Esophagus squamous epithelium (tissue), 5 donors: ENCODE results near the gene STON1. TPM values are rescaled to one million over a fixed set of nuclear protein-coding genes. Genes with fewer than 3 reads are reported as not detected.
A peak's percentile ranks its signal among the peaks of the same experiment; 100 is the strongest.

Source experiments
- DNase-seq: peaks from one replicate; lab custom pipeline; 2025; lab: John Stamatoyannopoulos, UW
- H3K27ac ChIP-seq, 4 donors: fragments of 200-600 bp; sonication (generic); one replicate each; pipeline ENCODE4 v1.5.1; 2016 to 2019; ENCODE audit warnings: mild to moderate bottlenecking in 1 of 4
- H3K27me3 ChIP-seq, 4 donors: fragments of 200-600 bp; sonication (generic); 1 replicate in 3 of 4; 2 replicates in 1 of 4; pipeline versions ENCODE4 v1.5.1 to v1.6.0; 2017 to 2021; ENCODE audit warnings: antibody characterized with exemption in 1 of 4
- H3K36me3 ChIP-seq, 3 donors: fragments of 200-600 bp; sonication (generic); one replicate each; pipeline ENCODE4 v1.5.1; 2016 to 2019
- H3K4me1 ChIP-seq, 3 donors: fragments of 200-600 bp; sonication (generic); one replicate each; pipeline ENCODE4 v1.5.1; 2017 to 2019
- H3K4me3 ChIP-seq, 4 donors: fragments of 200-600 bp; sonication (generic); 1 replicate in 3 of 4; 2 replicates in 1 of 4; pipeline ENCODE4 v1.5.1; 2016 to 2019; ENCODE audit warnings: mild to moderate bottlenecking in 2 of 4, moderate library complexity in 1 of 4
- H3K9me3 ChIP-seq, 3 donors: fragments of 200-600 bp; sonication (generic); one replicate each; pipeline ENCODE4 v1.5.1; 2016 to 2019
- POLR2A ChIP-seq, 4 donors: fragments of 450-650 bp; IDR thresholded peaks; one replicate each; pipeline ENCODE4 v1.6.1; 2017; ENCODE audit warnings: antibody characterized with exemption in 4 of 4, mild to moderate bottlenecking in 4 of 4, moderate library complexity in 3 of 4
- WGBS, 2 donors: methylation state at CpG; one replicate each; pipeline ENCODE4 v1.1.5; 2018; 5-methylcytosine and 5-hydroxymethylcytosine counted together
- intact Hi-C: fragments of 100-400 bp; cut with DNase I; formaldehyde crosslinking; loops from one replicate; pipeline ENCODE4 v1.15.0; 2022
- total RNA-seq, 4 donors: library from RNA; depleted of rRNA; stranded (reverse); fragments of >200 nt; gene quantifications; one replicate each; pipeline ENCODE4 v1.1.0, GENCODE V29; 2016
- TF ChIP-seq, protein P1 (sequence below), 6 experiments: fragments of 450-650 bp in 4 of 6; fragments of 200-600 bp in 2 of 6; sonication (generic) in 2 of 6; IDR thresholded peaks; one replicate each; pipeline ENCODE4 v1.5.1; 2016 to 2019; ENCODE audit warnings: antibody characterized with exemption in 6 of 6, mild to moderate bottlenecking in 4 of 6, moderate library complexity in 4 of 6
- donor health status: DM: yes; HTN: yes; CAD: no.

STON1 gene
- total RNA-seq, 4 donors from 2014 or later, result 2.0 to 37.2 (median 6.9) TPM

DNA sequence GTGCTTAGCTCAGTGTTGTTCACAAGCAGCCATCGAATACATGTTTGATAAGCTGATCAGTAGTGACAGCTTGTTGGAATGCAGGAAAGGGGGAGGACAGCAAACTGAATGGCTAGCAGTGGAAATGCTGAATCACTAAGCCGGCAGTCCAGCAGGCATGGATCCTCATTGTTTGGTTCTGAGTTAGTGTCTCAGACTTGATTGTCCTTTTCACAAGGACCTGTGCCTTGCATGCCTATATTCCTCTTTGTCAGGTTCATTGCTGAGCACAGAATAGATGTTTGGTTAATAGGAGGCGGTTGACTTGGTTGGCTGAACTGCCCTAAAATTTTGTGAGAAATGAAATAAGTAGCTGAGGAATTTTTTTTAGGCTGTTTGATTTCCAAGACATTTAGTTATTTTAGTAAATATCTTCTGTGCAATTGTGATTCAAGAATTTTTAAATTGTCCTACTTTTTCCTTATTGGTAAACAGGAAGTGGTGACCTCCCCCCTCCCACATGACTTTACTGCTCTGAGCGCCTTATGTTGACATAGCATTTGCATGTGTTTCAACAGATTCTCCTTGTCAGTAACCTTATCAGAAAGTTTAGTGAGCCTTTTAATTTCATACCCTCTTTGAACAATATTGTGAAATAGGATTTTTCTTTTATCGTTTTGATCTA lies 21.4 kb upstream of the STON1 start:
- H3K27ac ChIP-seq, result peak overlapping the region; percentile 21 to 72 (median 67)
- no peak overlapping the region for H3K4me3 ChIP-seq
- TF ChIP-seq, protein P1, sequence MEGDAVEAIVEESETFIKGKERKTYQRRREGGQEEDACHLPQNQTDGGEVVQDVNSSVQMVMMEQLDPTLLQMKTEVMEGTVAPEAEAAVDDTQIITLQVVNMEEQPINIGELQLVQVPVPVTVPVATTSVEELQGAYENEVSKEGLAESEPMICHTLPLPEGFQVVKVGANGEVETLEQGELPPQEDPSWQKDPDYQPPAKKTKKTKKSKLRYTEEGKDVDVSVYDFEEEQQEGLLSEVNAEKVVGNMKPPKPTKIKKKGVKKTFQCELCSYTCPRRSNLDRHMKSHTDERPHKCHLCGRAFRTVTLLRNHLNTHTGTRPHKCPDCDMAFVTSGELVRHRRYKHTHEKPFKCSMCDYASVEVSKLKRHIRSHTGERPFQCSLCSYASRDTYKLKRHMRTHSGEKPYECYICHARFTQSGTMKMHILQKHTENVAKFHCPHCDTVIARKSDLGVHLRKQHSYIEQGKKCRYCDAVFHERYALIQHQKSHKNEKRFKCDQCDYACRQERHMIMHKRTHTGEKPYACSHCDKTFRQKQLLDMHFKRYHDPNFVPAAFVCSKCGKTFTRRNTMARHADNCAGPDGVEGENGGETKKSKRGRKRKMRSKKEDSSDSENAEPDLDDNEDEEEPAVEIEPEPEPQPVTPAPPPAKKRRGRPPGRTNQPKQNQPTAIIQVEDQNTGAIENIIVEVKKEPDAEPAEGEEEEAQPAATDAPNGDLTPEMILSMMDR (IDR thresholded peaks at IDR 0.05), result no peak
- no peak for TF ChIP-seq POLR2A (IDR thresholded peaks at IDR 0.05)
- H3K4me1 ChIP-seq, result peaks cover 5 to 29% (median 20%) of the 10 kb centered on the region in 3 donors
- intact Hi-C loops, result no loop called here
- 56 to 71% methylated on average over 5 of the region's 5 CpGs for WGBS, 2 donors
- H3K9me3 ChIP-seq, result no peaks in the 10 kb centered on the region
- DNase-seq, result no peak
- no peaks in the 10 kb centered on the region for H3K27me3 ChIP-seq
- H3K36me3 ChIP-seq, result peaks cover 0 to 93% (median 0%) of the 10 kb centered on the region in 3 donors

DNA sequence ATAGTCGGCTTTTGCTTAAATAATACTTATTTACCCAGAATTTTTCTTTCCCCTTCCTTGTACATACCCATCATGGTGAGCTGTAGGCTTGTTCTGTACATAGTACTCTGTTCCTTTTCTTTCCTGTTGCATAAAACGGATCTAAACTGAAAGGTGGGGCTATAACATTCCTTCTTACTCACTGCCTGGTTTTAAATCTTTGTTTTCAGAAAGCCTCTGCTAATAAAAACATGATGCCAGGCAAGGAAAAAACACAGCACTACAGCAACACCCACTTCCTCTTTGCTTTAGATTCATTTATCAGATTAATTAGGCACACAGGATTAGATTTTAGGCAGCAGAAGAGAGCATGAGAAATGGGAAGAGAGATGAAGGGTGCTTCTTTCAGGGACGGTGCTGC lies 19.6 kb upstream of the STON1 start:
- DNase-seq, result no peak
- Histone ChIP-seq H3K4me1 (peaks cover 5 to 29% (median 20%) of the 10 kb centered on the region in 3 donors), H3K9me3 (no peaks in the 10 kb centered on the region), H3K27me3 (no peaks in the 10 kb centered on the region), H3K36me3 (peaks cover 0 to 98% (median 3%) of the 10 kb centered on the region in 3 donors), H3K4me3 (no peak overlapping the region), H3K27ac (peak overlapping the region; percentile 54 to 72 (median 62))
- TF ChIP-seq POLR2A (IDR thresholded peaks at IDR 0.05), result no peak
- TF ChIP-seq, protein P1 (IDR thresholded peaks at IDR 0.05), result no peak
- intact Hi-C loops, result no loop called here
- WGBS, 2 donors, result 21 to 41% methylated on average over 3 of the region's 3 CpGs

DNA sequence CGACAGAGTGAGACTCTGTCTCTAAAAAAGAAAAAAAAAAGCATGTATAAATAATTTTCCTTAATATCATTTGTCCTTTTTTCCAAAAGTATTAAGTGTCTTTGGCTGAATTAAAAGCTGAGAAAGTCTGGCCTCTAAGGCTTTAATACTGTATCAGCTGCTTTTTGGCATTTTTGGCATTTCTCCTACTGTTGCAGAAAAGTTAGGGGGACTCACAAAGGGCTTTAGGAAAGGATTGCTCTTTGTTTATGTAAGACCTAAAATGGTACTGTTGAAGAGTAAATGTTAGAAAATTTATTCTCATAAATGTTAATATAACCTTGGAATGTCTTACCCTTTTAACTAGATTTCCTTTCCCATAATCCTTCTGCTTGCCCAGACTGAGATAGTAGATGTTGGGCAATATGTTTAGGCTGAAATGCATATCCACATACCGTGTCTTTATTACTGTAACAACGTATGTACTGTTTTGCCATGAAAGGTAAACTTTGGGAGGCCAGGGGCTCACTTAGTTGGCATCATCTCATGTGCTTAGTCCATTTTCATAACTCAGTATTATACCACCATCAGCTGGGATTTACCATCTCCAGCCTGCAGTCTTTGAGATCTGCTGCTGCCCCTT lies 18.0 kb upstream of the STON1 start:
- peaks cover 0 to 98% (median 3%) of the 10 kb centered on the region in 3 donors for H3K36me3 ChIP-seq
- intact Hi-C loops, result no loop called here

DNA sequence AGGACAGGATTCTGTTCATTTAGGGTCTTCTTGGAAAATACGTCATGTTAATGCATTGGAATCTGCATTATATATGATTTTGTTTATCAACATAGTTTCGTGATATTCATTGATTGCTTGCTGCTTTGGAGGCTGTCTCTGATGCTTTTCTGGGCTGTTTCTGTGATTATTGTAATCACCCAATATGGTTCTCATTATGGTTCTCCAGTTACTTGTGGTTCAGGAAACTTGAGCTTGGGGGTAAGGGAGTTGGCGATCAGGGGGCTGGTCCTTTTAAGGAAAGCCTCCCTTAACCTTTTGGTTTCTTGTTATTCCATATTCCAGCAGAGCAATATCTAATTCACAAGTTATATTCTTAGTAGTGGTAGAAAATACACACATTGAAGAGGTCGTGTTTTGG lies 17.4 kb upstream of the STON1 start:
- TF ChIP-seq, protein P1 (IDR thresholded peaks at IDR 0.05), result no peak
- Histone ChIP-seq H3K36me3 (peaks cover 0 to 98% (median 3%) of the 10 kb centered on the region in 3 donors), H3K27me3 (no peaks in the 10 kb centered on the region), H3K4me1 (peaks cover 5 to 34% (median 20%) of the 10 kb centered on the region in 3 donors), H3K9me3 (no peaks in the 10 kb centered on the region), H3K4me3 (no peak overlapping the region), H3K27ac (peak overlapping the region in 1 of 4 donors; percentile 72)
- intact Hi-C loops, result no loop called here
- WGBS, 2 donors, result 88 to 91% methylated on average over 4 of the region's 4 CpGs
- no peak for DNase-seq

More for the DNA sequence above, 18.0 kb upstream of the STON1 start:
- H3K27ac ChIP-seq, result peak overlapping the region in 2 of 4 donors; percentile 9 to 72
- DNase-seq, result no peak
- no peaks in the 10 kb centered on the region for H3K9me3 ChIP-seq
- 67 to 85% methylated on average over 3 of the region's 3 CpGs for WGBS, 2 donors
- H3K27me3 ChIP-seq, result no peaks in the 10 kb centered on the region
- no peak for TF ChIP-seq POLR2A (IDR thresholded peaks at IDR 0.05)
- TF ChIP-seq, protein P1 (IDR thresholded peaks at IDR 0.05), result no peak
- peaks cover 5 to 34% (median 20%) of the 10 kb centered on the region in 3 donors for H3K4me1 ChIP-seq
- H3K4me3 ChIP-seq, result no peak overlapping the region
